Activated CD8-positive, alpha-beta memory T cell treated with anti-CD3 and anti-CD28 coated beads for 4 hours (primary cell): ENCODE results near the gene DPYSL4.
"Not testable (repeated sequence)": the region's sequence is repeated elsewhere in the genome, so short reads cannot be mapped to it uniquely, and the experiment has no call there.

Experiments used
- DNase-seq, 2 donors: peaks; one replicate each; pipeline ENCODE4 v3.0.0-alpha.2; 2020; ENCODE audit warnings: low read depth in 2 of 2

Gene DPYSL4

DNA sequence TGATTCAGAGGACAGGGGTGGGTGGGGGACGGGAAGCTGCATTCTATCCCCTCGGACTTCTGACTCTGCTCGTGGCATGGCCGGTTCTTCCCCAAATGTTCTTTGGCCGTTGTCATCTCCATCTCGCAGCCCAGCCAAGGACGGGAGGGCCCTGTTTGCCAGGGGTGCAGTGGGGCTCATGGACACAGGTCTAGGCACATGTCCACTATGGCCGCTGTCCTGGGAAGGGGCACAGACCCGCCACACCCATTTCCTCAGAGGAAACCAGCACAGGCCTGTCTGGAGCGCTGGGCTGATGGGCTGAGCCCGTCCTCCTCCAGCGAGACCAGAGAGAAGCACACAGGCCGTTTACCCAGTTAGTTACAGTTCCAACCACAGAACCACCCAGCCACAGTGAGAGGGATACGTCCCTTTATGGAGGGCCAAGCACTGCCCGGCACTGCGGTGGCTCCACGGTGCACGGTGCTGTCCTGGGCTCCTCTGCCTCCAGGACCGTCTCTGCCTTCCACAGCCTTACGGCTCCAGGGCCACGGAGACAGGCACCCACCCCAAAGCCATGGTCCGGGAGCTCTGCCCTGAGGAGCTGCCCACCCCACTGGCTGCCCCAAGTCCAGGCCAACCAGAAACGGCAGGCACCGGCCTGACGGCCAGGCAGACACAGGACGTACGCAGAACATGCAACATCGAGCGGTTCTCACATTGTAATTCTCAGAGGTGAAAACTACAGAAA is 20.2 kb downstream of the DPYSL4 start:
- no peak for DNase-seq

DNA sequence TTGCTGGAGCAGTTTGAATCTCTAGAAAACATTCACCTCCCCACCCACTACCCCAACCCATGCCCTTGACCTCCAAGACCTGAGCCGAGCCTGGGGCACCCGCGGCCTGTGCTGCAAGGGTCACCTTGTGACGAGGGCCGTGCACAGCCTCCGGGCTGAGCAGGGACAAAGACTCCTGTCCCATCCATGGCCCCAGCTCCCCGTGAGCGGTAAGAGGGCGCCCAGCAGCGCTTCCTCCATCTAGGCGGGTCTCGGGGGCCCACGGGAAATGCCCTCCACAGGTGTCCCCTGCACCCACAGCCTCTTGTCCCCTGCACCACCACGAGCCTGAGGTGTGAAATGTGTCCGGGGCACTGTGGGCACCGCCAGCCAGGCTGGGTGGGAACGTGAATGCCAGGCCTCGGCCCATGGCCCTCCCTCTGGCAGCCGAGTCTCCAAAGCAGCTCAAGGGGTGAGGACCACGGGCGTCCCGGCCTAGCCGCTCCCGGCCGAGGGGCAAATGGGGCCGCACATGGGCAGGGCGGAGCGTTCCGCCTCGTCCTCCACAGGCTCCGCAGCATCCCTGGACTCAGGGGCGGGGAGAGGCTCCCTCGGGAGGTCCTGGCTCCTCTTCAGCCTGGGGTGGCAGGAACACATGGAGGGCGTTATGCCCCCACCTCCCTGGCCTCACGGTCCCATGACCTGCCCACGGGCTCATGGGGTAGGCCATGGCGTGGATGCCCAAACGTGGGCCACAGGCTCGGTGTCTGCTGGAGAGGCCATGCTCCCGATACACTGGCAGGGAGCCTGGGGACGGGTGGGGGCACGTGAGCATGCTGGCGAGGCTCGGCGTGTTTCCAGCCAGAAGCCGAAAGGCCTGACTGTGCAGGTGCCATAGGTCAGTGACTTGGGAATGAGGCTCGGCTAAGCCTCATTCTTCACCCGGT is 21.1 kb downstream of the DPYSL4 start:
- DNase-seq, result no peak

DNA sequence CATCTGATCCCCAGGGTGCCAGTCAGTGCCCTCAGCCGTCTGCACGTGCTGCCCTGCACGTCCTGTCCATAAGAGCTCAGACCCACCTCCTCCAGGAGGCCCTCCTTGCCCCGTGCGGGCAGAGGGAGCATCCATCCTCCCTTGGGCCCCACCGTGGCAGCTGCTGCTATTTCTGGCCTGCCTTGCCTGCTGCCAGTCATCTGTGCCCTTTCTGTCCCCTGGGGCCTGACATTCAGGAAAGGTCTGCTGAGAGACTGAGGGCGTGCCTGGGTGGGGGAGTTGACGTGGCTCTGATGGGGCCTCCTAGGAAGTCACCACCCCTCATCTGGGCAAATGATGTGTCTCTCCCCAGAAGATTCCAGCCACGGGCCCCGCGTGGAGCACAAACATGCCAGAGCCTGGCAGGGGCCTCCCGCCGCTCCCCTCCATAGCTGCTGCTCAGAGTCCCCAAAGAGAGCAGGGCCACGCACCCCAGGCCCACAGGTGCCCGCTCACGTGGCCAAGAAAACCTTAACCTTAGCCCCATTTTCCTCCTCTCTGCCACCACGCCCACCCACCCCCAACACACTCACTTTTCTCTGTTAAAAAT is 21.8 kb downstream of the DPYSL4 start:
- no peak for DNase-seq

GRCh38 chr10:132209130-132209529 is 22.4 kb downstream of the DPYSL4 start:
- DNase-seq, result no peak

DNA sequence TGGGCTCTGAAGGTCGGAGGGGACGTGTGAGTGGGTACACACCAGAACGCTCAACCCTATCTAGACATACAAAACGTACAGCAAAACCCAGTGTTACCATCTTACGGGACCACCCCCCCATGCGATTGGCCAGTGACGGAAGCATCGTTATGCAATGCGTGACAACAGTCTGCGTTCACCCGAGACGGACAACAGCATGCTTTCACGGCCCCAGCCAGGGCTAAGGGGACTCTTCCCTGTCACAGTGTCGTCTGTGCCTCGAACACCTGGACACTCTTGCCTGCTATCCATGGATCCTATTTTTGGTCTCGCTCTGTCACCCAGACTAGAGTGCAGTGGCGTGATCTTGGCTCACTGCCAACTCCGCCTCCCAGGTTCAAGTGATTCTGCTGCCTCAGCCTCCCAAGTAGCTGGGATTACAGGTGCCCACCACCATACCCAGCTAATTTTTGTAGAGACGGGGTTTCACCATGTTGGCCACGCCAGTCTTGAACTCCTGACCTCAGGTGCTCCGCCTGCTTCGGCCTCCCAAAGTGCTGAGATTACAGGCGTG is 23.3 kb downstream of the DPYSL4 start:
- DNase-seq, result no peak

- no peak for DNase-seq
Observed at GRCh38 chr10:132210766-132211165, 24.0 kb downstream of the DPYSL4 start.

DNA sequence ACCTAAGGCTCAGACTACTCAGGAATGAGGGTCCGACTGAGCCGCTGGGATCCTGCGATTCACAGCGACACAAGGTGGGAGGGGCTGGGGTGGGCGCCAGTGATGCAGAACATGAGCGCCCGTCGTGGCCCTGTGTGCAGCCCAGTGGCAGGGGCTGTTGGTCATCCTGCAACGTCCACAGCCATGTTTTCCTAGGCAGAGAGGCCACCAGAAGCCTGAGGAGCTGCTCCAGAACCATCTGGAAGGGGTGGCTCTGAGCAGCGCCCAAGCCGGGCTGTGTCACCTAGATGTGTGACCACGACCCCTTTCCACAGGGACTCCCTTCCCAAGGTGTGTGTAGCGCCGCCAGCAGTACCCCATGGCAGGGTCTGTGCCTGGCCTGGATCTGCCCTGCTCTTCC is 24.5 kb downstream of the DPYSL4 start:
- no peak for DNase-seq

DNA sequence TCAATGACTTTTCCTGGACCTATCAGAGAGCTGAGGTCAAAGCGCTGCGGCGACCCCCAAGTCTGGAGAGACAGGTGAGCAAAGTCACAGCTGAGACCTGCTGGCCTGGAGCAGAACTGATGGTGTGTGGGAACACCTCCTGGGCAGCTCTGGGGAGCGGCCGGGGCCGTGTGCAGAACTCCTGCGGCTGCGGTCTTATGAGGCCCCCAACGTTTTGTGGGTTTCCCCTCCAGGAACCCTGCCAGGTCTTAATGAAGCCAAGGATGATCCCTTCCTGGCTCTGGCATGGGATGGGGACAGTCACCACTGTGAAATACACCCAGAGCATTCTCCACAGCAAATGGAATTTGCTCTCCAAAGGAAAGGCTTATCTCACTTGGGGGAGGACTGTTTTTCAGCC is 26.1 kb downstream of the DPYSL4 start:
- DNase-seq, result no peak

DNA sequence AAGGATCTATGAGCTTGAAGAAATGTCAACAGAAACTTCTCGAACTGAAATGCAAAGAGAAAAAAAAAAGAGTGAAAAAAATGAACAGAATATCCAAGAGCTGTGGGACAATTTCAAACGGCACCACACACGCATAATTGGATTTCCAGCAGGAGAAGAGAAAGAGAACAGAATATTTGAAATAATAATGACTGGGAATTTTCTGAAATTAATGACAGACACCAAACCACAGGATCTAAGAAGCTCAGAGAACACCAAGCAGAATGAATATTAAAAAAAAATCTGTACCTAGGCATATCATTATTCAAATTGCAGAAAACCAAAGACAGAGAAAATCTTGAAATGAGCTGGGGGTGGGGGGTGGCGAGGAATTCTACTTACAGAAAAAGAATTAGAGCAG is 27.2 kb downstream of the DPYSL4 start:
- no peak for DNase-seq

DNA sequence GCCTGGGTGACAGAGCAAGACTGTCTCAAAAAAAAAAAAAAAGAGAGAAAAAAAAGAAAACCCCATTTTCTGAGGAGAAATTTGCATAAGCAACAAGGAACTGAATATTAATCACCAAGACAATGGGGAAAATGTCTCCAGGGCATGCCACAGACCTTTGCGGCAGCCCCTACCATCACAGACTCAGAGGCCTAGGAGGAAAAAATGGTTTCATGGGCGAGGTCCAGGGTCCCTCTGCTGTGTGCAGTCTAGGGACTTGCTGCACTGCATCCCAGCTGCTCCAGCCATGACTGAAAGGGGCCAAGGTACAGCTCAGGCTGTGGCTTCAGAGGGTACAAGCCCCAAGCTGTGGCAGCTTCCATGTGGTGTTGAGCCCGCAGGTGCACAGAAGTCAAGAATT is 29.7 kb downstream of the DPYSL4 start:
- DNase-seq, result not testable (repeated sequence)

DNA sequence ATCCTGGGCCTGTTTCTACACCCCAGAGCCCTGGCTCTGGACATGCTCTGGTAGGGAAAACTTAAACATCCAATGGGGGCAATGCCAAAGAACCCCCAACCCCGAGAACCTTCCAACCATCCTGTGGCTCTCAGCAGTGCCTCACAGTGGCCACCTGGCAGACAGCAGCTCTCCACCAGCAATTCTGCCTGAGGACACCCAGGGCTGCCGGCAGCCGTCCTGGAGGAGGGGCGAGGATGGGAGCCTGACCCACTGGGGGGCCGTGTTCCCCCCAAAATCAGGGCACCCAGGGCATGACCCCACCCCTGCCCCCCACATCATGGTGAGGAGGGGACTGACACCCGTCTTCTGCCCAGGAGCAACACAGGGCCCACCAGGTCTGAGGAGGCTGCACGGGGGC is 32.7 kb downstream of the DPYSL4 start:
- DNase-seq, result no peak

- no peak for DNase-seq
Observed at GRCh38 chr10:132220061-132220460, 33.3 kb downstream of the DPYSL4 start.

DNA sequence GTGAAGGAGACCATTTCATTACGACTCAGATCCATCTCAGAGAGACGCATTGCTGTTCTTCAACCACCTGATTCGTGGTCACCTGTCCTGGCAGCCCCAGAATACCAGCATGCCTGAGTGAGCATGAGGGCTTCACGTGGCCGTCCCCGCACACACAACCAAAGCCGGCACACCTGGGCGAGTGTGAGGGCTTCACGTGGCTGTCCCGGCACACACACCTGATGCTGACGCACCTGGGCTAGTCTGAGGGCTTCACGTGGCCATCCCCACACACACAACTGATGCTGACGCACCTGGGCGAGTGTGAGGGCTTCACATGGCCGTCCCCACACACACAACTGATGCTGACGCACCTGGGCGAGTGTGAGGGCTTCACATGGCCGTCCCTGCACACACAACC is 34.2 kb downstream of the DPYSL4 start:
- not testable (repeated sequence) for DNase-seq

GRCh38 chr10:132222726-132223125 is 36.0 kb downstream of the DPYSL4 start:
- no peak for DNase-seq

DNA sequence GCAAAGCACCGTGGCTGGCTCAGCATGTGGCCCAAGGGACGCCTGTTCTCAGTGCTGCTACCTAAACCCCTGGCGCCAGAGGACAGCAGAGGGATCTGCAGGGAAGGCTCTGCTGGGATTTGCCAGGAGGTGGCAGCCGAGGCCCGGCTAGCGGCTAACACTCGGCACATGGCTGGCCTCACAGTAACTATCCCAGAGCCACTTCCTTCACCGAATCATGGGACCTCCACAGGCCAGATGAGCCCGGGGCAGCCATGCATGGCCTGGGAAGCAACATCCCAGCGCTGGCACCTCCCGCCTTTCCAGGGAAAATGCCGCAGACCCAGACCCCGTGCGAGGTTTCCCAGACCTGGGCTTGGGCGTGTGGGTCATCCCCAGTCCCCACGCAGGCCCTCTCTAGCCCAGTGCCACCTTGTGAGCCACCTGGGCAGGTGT is 36.4 kb downstream of the DPYSL4 start:
- DNase-seq, result peak; percentile 15 to 29

GRCh38 chr10:132223611-132224342 is 37.0 kb downstream of the DPYSL4 start:
- DNase-seq, result no peak

GRCh38 chr10:132224343-132225072 is 37.8 kb downstream of the DPYSL4 start:
- DNase-seq, result no peak

DNA sequence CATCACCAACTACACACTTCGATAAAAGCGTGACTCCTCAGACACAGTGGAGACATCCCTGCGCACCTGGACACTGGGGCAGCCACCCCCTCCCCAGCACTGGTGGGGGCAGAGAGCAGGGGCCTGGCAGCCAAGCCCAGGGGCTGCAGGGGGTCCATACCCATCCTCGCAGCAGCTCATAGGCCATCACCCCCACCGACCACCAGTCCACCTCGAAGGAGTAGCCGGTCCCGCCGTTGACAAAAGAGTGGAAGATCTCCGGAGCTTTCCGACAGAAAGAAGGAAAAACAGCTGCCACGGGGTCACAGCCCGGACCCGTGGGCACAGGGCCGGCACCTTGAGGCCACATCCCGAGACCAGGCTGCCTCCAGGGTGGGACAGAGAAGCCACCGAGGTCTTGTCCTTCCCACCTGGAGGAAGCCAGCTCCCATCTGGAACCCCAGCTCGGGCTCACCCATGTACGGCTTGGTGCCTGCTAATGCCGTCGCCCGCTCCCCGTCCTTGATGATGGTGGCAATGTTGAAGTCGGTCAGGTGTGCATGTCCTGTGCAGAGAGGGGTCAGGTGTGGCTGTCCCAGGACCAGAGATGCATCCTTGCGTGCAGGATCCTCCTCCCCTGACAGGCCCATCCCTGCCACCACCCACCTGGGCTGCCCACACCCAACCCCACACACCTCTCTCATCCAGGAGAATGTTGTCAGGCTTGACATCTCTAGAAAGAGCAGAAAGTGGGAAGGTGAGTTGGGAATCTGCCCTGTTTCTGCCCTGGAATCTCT is 38.5 kb downstream of the DPYSL4 start:
- no peak for DNase-seq

- DNase-seq, result no peak
Observed at GRCh38 chr10:132225849-132226205, 39.1 kb downstream of the DPYSL4 start.
